ENCODE results near the gene CDK5RAP3.

Gene CDK5RAP3

GRCh38 chr17:47942568-47942967 is 28.3 kb upstream of the CDK5RAP3 start:
- ATAC-seq (ENCODE audit: low read depth) (no peak), DNase-seq (ENCODE audit: low spot score in 2 of 2) (no peak)
- Mint-ChIP-seq H3K4me3 (peak overlapping the region; percentile 90), H3K27ac (no peak overlapping the region), H3K9me3 (peaks cover 1% of the 10 kb centered on the region), H3K36me3 (peaks cover 12% of the 10 kb centered on the region), H3K27me3 (no peaks in the 10 kb centered on the region), H3K4me1 (peaks cover 28% of the 10 kb centered on the region)

- Mint-ChIP-seq H3K27ac (peak overlapping the region; percentile 60), H3K4me3 (no peak overlapping the region), H3K27me3 (no peaks in the 10 kb centered on the region), H3K4me1 (peaks cover 36% of the 10 kb centered on the region), H3K9me3 (peaks cover 1% of the 10 kb centered on the region), H3K36me3 (peaks cover 12% of the 10 kb centered on the region)
- no peak for DNase-seq (ENCODE audit: low spot score in 2 of 2)
- no peak for ATAC-seq (ENCODE audit: low read depth)
Measured at GRCh38 chr17:47945080-47945479, 25.8 kb upstream of the CDK5RAP3 start.

- H3K4me3 Mint-ChIP-seq, result no peak overlapping the region
- ATAC-seq (ENCODE audit: low read depth), result no peak
- peaks cover 12% of the 10 kb centered on the region for H3K36me3 Mint-ChIP-seq
- peaks cover 1% of the 10 kb centered on the region for H3K9me3 Mint-ChIP-seq
- no peak for DNase-seq (ENCODE audit: low spot score in 2 of 2)
- H3K27me3 Mint-ChIP-seq, result no peaks in the 10 kb centered on the region
- H3K27ac Mint-ChIP-seq, result no peak overlapping the region
- peaks cover 36% of the 10 kb centered on the region for H3K4me1 Mint-ChIP-seq
Measured at GRCh38 chr17:47945529-47946508, 25.1 kb upstream of the CDK5RAP3 start.

- Mint-ChIP-seq H3K4me1 (peaks cover 31% of the 10 kb centered on the region), H3K27ac (no peak overlapping the region)
Measured at GRCh38 chr17:47946516-47946915, 24.4 kb upstream of the CDK5RAP3 start.

GRCh38 chr17:47946929-47947397 is 23.9 kb upstream of the CDK5RAP3 start:
- DNase-seq (ENCODE audit: low spot score in 2 of 2) (peak; percentile 52 to 61), ATAC-seq (ENCODE audit: low read depth) (peak; percentile 83)
- Mint-ChIP-seq H3K4me3 (no peak overlapping the region), H3K27me3 (no peaks in the 10 kb centered on the region), H3K4me1 (peaks cover 28% of the 10 kb centered on the region), H3K36me3 (peaks cover 14% of the 10 kb centered on the region), H3K9me3 (no peaks in the 10 kb centered on the region), H3K27ac (no peak overlapping the region)

More at GRCh38 chr17:47946516-47946915, 24.4 kb upstream of the CDK5RAP3 start:
- ATAC-seq (ENCODE audit: low read depth), result no peak
- Mint-ChIP-seq H3K27me3 (no peaks in the 10 kb centered on the region), H3K9me3 (no peaks in the 10 kb centered on the region), H3K4me3 (no peak overlapping the region), H3K36me3 (peaks cover 14% of the 10 kb centered on the region)
- no peak for DNase-seq (ENCODE audit: low spot score in 2 of 2)

GRCh38 chr17:47948706-47949196 is 22.2 kb upstream of the CDK5RAP3 start:
- Mint-ChIP-seq H3K27me3 (no peaks in the 10 kb centered on the region), H3K4me1 (peaks cover 21% of the 10 kb centered on the region), H3K27ac (no peak overlapping the region), H3K9me3 (no peaks in the 10 kb centered on the region), H3K4me3 (no peak overlapping the region), H3K36me3 (peaks cover 15% of the 10 kb centered on the region)
- ATAC-seq (ENCODE audit: low read depth) (no peak), DNase-seq (ENCODE audit: low spot score in 2 of 2) (no peak)

GRCh38 chr17:47949197-47949759 is 21.6 kb upstream of the CDK5RAP3 start:
- H3K27me3 Mint-ChIP-seq, result no peaks in the 10 kb centered on the region
- peak overlapping the region; percentile 64 for H3K4me3 Mint-ChIP-seq
- H3K36me3 Mint-ChIP-seq, result peaks cover 15% of the 10 kb centered on the region
- peaks cover 21% of the 10 kb centered on the region for H3K4me1 Mint-ChIP-seq
- H3K27ac Mint-ChIP-seq, result peak overlapping the region; percentile 36
- DNase-seq (ENCODE audit: low spot score in 2 of 2) (peak; percentile 61 to 78), ATAC-seq (ENCODE audit: low read depth) (peak; percentile 72)
- no peaks in the 10 kb centered on the region for H3K9me3 Mint-ChIP-seq

- no peaks in the 10 kb centered on the region for H3K27me3 Mint-ChIP-seq
- no peak overlapping the region for H3K4me3 Mint-ChIP-seq
- ATAC-seq (ENCODE audit: low read depth) (peak; percentile 19), DNase-seq (ENCODE audit: low spot score in 2 of 2) (no peak)
- H3K36me3 Mint-ChIP-seq, result peaks cover 11% of the 10 kb centered on the region
- H3K27ac Mint-ChIP-seq, result peak overlapping the region; percentile 36
- H3K9me3 Mint-ChIP-seq, result no peaks in the 10 kb centered on the region
- H3K4me1 Mint-ChIP-seq, result peaks cover 14% of the 10 kb centered on the region
Measured at GRCh38 chr17:47949946-47950345, 21.0 kb upstream of the CDK5RAP3 start.

GRCh38 chr17:47950448-47950847 is 20.5 kb upstream of the CDK5RAP3 start:
- no peak overlapping the region for H3K27ac Mint-ChIP-seq
- peaks cover 12% of the 10 kb centered on the region for H3K4me1 Mint-ChIP-seq
- DNase-seq (ENCODE audit: low spot score in 2 of 2), result no peak
- ATAC-seq (ENCODE audit: low read depth), result no peak
- no peaks in the 10 kb centered on the region for H3K27me3 Mint-ChIP-seq
- no peak overlapping the region for H3K4me3 Mint-ChIP-seq
- peaks cover 6% of the 10 kb centered on the region for H3K36me3 Mint-ChIP-seq
- H3K9me3 Mint-ChIP-seq, result no peaks in the 10 kb centered on the region

GRCh38 chr17:47952171-47953021 is 18.5 kb upstream of the CDK5RAP3 start:
- Mint-ChIP-seq H3K4me3 (no peak overlapping the region), H3K27me3 (no peaks in the 10 kb centered on the region), H3K27ac (no peak overlapping the region), H3K36me3 (peaks cover 3% of the 10 kb centered on the region), H3K4me1 (peaks cover 12% of the 10 kb centered on the region), H3K9me3 (no peaks in the 10 kb centered on the region)
- ATAC-seq (ENCODE audit: low read depth), result no peak
- DNase-seq (ENCODE audit: low spot score in 2 of 2), result no peak

- Mint-ChIP-seq H3K4me3 (no peak overlapping the region), H3K27me3 (no peaks in the 10 kb centered on the region), H3K9me3 (no peaks in the 10 kb centered on the region), H3K4me1 (peaks cover 11% of the 10 kb centered on the region), H3K27ac (no peak overlapping the region), H3K36me3 (peaks cover 3% of the 10 kb centered on the region)
- no peak for ATAC-seq (ENCODE audit: low read depth)
- DNase-seq (ENCODE audit: low spot score in 2 of 2), result no peak
Measured at GRCh38 chr17:47953909-47954308, 17.0 kb upstream of the CDK5RAP3 start.

GRCh38 chr17:47955497-47956461 is 15.1 kb upstream of the CDK5RAP3 start:
- ATAC-seq (ENCODE audit: low read depth) (no peak), DNase-seq (ENCODE audit: low spot score in 2 of 2) (no peak)
- no peak overlapping the region for H3K4me3 Mint-ChIP-seq
- H3K36me3 Mint-ChIP-seq, result peaks cover 3% of the 10 kb centered on the region
- H3K27ac Mint-ChIP-seq, result no peak overlapping the region
- no peaks in the 10 kb centered on the region for H3K9me3 Mint-ChIP-seq
- H3K27me3 Mint-ChIP-seq, result no peaks in the 10 kb centered on the region
- no peaks in the 10 kb centered on the region for H3K4me1 Mint-ChIP-seq
